GM10847 (cell line): ENCODE measurements around the gene SHANK2.

ENCODE experiments used
- POLR2A ChIP-seq: IDR thresholded peaks from 2 replicates; pipeline ENCODE4 v1.6.1; 2011; ENCODE audit not compliant: insufficient read length; ENCODE audit errors: extremely low read depth

The SHANK2 gene

DNA sequence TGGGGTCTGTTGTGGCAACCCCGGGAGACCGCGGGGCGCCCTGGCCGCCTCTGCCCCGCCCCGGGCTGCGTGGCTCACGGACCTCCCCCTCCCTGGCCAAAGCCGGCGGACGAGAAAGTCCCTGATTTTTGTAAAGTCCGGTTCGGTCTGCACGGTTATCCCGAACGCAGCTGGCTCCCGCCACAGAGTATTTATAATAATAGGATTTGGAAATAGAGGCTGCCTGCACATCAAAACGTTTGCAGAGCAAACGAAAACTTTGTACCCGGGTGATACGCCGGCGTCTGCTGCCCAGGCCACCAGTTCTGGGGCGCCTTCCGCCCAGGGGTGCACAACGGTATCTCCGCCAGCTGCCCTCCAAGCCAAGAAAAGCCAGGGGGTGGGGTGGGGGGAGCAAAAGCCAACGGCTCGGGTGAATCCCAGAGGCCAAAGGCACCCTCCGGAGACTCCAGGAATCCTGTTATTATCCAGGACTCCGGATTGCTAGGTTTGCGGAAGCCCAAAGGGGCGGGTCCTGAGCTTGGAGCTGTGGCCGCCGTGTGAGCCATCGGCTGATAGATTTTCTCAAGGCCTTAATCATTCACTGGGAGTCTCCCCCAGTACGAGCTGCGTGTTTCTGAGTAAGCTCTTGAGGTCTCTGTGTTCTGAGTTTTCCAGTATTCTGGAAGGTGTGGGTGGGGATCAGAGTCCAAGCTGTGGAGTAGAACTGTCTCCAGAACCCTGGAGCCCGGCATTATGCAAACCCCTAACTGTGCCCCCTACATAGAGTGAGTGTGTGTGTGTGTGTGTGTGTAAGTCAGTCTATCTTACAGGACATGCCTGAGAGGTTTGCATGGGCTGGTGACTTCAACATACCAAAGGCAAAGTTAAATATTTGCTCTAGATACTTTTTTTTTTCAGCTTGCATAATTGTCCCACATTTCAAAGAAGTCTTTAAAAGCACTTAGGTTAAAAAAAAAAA, 673 bp upstream of the SHANK2 start:
- no peak for TF ChIP-seq POLR2A

- no peak for TF ChIP-seq POLR2A
These were observed 562 bp downstream of the SHANK2 start for GRCh38 chr11:71251761-71252268.

DNA sequence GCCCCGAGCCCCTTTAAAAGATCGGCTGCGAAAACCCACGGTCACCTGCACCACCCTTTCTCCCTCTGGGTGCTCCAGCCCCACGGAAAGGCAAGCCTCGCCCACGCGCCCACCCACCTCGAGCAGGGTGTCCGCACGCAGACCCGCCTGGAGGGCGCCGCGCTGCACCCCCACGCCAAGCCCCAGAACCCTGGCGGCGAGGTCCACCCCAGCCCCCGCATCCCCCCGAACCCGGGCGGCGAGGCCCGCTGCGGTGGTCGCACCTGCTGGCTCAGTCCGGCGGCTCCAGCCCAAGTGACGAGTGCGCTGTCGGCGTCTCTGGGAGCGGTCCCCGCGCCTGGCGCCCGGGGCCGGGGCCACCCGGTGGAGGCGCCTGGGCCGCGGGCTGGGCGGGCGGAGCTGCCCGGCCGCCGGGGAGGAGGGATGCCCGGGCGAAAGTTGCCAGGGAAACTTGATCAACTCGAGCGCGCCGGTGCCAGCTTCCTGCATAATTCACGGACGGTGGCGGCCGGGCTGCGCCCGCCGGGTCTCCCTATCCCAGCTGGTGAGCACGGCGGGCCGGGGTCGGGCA, 1.1 kb downstream of the SHANK2 start:
- no peak for TF ChIP-seq POLR2A

- TF ChIP-seq POLR2A: no peak
These were observed 1.7 kb downstream of the SHANK2 start for GRCh38 chr11:71250523-71251150.

DNA sequence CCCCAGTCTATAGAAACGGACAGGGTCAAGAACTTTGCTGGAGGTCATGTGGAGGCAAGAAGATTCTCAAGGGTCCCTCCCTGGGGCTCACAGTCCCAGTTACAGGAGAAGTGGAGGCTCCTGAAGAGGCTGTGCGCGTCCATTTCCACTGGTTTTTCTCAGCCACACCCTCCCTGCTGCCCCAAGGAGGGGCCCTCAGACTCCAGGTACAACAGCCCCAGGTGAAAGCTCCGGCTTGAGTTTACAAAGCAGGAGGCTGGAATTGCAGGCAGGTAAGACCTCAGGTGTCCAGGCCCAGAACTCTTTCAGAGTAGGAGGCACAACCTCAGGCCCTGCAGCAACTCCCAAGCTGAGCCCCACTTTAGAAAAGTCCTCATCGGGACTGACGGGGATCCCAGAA, 3.1 kb downstream of the SHANK2 start:
- TF ChIP-seq POLR2A: no peak

DNA sequence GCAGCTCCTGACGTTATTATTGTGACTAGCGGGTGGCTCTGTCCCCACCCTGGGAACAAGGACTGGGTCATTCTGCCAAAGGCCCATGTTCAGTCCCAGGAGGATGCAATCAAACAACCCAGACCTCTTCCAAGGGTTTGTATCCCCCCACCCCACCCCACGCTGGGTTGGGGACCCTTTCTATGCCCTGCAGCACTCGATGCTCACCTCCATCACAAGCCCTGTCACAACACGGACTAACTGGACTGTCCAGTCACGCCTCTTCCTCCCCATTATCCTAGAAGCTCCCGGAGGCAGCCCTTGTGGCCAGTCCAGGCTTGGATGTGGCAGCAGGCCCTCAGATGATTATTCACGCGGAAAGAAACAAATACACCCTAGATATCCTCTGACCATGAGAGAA, 3.7 kb downstream of the SHANK2 start:
- no peak for TF ChIP-seq POLR2A

DNA sequence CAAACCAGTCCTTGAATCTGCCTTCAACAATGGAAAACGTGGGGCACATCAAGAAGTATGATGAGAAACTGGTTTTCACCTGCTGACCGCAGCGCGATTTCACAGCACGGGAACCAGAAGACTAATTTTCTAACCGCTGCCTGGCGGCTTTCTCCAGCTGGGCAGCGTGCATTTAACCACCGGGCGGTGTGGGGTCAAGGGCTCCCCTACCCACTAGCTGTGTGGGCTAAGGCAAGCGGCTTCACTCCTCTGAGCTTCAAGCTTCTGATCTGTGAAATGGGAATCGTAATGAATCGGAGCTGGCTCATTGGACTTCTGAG, 4.2 kb downstream of the SHANK2 start:
- no peak for TF ChIP-seq POLR2A

DNA sequence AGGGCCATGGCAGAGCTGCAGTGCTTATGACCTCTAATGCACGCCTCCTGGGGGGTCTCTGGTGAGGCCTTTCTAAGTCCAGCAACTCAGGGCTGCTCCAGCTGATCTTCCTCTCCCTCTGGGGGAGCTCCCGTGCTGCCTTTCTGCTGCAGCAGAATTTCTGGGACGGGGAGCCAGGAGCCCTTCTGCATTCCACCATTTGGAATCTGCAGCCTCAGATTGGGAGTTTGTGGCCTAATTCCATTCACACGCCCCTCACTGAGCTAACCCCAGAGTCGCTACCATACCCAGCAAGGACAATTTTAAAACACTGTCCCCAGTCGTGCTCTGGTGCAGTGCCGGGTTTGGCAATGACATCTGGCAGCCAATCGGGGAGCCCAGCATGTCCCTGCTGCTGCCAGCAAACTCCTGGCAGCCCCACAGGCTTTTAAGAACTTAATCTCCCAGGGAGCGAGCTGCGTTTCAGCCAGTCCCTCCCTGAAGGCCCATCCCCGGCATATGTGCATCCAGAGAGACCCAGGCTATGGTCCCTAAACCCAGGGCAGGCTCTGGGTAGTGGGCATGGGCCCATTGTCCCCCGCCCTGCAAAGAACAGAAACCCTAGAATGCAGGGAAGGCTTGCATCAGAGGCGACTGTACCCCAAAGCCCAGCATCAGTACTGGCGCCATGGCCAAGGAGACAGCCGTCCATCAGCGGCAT, 4.7 kb downstream of the SHANK2 start:
- TF ChIP-seq POLR2A: no peak

- TF ChIP-seq POLR2A: no peak
These were observed 5.8 kb downstream of the SHANK2 start for GRCh38 chr11:71246559-71246958.

DNA sequence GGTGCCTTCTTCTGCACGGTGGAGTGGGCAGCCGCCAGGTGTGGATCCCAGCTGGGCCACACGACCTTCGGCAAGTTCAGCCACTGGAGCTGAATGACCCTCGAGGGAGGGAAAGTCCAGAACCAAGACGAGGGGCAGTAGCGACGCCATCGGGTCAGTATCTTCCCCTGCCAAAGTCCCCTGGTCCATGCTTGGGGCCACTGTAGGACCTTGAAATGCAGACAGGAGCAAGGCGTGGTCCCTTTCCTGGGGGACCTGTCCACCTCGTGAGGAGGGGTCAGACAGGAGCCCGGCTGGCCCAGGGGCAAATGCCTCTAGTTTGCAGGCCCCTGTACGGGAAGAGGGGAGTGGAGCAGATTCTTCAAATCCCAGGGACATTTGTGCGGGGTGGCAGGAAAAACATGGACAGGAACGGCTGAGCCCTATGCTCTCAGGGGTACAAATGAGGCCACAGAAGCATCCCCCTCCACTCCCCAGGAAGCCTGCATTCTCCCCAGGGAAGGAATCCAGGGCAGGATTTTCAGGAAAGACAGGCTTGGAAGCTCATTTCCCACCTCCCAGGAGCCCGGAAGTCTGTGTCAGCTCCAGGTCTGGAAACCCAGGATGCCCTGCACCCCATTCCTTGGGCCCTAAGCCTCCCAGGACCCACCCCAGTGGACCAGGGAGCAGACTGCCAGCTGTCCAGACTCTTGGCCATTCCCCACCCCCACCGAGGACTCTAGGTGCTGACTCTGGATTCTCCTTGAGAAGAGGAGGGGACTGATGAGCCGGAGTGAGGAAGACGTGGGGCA, 6.6 kb downstream of the SHANK2 start:
- no peak for TF ChIP-seq POLR2A

DNA sequence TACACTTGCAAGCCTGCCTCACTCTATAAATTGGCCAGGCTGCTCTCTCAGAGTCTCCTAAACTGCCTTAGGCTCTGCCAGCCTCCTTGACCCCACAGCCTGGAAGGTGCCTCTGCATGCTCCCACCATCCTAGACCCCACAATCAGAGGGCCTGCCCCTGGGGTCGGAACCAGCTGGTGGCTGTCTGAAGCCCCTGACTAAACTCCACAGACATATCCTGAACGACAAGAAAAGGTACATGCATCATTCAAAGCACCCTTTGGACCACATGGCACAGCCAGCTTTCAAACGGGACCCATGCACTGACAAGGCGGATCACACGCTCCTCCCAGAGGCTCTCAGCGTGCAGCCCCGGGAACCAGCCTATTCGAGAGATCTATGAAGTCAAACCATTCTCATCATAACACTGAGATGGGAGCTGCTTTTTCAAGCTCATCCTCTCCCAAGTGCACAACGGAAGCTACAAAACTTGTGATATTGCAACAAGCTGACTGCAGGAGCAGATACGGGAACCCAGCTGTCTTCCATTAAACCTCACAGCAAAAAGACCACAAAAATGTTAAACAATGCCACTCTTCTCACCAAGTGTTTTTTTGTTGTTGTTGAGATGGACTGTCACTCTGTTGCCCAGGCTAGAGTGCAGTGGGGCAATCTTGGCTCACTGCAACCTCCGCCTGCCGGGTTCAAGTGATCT, 8.1 kb downstream of the SHANK2 start:
- TF ChIP-seq POLR2A: no peak

DNA sequence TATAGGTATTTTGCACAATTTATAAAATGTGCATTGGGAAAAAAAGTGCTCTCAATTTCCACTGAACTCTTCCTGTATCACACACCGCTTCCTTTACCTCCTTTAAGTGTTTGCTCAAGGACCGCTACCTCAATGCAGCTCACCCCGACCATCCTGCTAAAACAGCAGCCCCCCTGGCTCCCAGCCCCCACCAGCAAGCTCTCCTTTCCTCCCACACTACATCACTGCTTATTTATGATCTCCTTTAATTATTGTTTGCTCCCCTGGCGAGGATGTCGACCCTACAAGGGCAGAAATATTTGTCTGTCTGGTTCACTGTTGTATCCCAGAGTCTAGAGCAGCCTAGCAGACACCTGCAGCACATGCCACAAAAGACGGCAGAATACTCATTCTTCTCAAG, 10.0 kb downstream of the SHANK2 start:
- TF ChIP-seq POLR2A: no peak

DNA sequence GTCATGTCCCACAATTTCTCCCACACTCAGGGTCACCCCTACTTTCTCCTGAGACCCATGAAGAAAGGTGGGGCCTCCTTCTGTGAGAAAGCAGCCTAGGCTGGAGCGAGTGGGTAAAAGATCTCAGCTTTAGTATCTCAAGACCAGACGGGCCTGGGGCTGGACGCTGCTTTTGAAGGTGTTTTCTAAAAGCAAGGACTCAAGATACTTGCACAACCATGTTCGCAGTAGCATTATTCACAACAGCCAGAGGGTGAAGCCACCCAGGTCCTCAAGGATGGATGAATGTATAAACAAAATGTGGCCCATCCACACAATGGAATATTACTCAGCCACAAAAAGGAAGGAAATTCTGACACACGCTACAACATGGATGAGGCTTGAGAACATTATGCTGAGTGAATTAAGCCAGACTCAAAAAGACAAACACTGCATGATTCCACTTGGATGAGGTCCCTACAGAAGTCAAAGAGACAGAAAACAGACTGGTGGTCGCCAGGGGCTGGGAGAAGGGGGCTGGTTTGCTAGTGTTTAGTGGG, 10.6 kb downstream of the SHANK2 start:
- TF ChIP-seq POLR2A: no peak
